ENCODE data around the gene DYNC2I2. TPM values are rescaled to one million over a fixed set of nuclear protein-coding genes. Genes with fewer than 3 reads are reported as not detected.

The DYNC2I2 gene
- total RNA-seq, 2 donors from 2014 or later = 87.8 to 119 TPM

DNA sequence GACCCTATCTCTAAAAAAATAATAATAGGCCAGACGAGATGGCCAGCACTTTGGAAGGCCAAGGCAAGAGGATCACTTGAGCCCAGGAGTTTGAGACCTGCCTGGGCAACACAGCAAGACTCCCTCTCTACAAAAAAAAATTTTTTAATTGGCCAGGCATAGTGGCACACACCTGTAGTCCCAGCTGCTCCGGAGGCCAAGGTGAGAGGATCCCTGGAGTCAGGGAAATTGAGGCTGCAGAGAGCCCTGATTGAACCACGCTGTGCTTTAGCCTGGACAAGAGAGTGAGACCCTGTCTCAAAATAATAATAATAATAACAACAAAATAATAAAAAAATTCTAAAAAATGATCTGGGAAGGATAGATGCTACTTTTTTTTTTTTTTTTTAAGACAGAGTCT is 1.1 kb upstream of the DYNC2I2 start:
- H3K4me3 ChIP-seq (ENCODE audit: low read length) = no peak overlapping the region
- no peak for DNase-seq
- Mint-ChIP-seq H3K27me3 (ENCODE audit: insufficient read depth) (no peaks in the 10 kb centered on the region), H3K4me3 (no peak overlapping the region), H3K4me1 (peaks cover 2% of the 10 kb centered on the region), H3K36me3 (ENCODE audit: low read depth) (peaks cover 9% of the 10 kb centered on the region), H3K9me3 (no peaks in the 10 kb centered on the region), H3K27ac (peak overlapping the region; percentile 100)
- H3K4me1 ChIP-seq (ENCODE audit: control insufficient read depth, insufficient read depth, low read length) = no peaks in the 10 kb centered on the region
- no peak overlapping the region for H3K9ac ChIP-seq (ENCODE audit: extremely low read depth, low read length, poor library complexity, severe bottlenecking)
- no peaks in the 10 kb centered on the region for H3K36me3 ChIP-seq (ENCODE audit: control insufficient read depth, insufficient read depth, low read length)
- no peaks in the 10 kb centered on the region for H3K27me3 ChIP-seq (ENCODE audit: control insufficient read depth, insufficient read depth, low read length, poor library complexity, severe bottlenecking)
- 95% methylated on average over 2 of the region's 3 CpGs; no CpG with 5 or more reads in 1 of the 2 experiments for WGBS, 2 experiments (ENCODE audit: insufficient coverage in 1 of 2, insufficient read length in 1 of 2)
- TF ChIP-seq, protein P1, sequence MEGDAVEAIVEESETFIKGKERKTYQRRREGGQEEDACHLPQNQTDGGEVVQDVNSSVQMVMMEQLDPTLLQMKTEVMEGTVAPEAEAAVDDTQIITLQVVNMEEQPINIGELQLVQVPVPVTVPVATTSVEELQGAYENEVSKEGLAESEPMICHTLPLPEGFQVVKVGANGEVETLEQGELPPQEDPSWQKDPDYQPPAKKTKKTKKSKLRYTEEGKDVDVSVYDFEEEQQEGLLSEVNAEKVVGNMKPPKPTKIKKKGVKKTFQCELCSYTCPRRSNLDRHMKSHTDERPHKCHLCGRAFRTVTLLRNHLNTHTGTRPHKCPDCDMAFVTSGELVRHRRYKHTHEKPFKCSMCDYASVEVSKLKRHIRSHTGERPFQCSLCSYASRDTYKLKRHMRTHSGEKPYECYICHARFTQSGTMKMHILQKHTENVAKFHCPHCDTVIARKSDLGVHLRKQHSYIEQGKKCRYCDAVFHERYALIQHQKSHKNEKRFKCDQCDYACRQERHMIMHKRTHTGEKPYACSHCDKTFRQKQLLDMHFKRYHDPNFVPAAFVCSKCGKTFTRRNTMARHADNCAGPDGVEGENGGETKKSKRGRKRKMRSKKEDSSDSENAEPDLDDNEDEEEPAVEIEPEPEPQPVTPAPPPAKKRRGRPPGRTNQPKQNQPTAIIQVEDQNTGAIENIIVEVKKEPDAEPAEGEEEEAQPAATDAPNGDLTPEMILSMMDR (conservative IDR thresholded peaks at IDR 0.05) = no peak
- no peak overlapping the region for H3K27ac ChIP-seq (ENCODE audit: low read depth, low read length)
- H3K9me3 ChIP-seq (ENCODE audit: control insufficient read depth, low read length) = no peaks in the 10 kb centered on the region

DNA sequence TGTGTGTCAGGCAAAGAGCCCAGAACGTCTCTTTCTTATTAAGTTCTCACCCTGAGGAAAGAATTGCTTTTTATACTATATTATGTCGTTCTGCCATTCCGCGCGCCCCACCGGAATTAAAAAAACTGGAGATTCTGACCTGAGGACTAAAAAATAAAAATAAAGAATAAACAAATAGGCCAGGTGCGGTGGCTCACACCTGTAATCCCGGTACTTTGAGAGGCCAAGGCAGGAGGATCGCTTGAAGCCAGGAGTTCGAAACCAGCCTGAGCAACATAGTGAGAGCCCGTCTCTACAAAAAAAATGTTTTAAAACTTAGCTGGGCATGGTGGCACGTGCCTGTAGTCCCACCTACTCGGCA is 677 bp upstream of the DYNC2I2 start:
- WGBS, 2 experiments (ENCODE audit: insufficient coverage in 1 of 2, insufficient read length in 1 of 2) = 90 to 94% methylated on average over 8 to 13 of the region's 13 CpGs
- H3K27me3 Mint-ChIP-seq (ENCODE audit: insufficient read depth) = no peaks in the 10 kb centered on the region
- H3K27ac Mint-ChIP-seq = peak overlapping the region; percentile 100
- Histone ChIP-seq H3K9me3 (ENCODE audit: control insufficient read depth, low read length) (no peaks in the 10 kb centered on the region), H3K27me3 (ENCODE audit: control insufficient read depth, insufficient read depth, low read length, poor library complexity, severe bottlenecking) (no peaks in the 10 kb centered on the region), H3K9ac (ENCODE audit: extremely low read depth, low read length, poor library complexity, severe bottlenecking) (peak overlapping the region; percentile 99), H3K27ac (ENCODE audit: low read depth, low read length) (peak overlapping the region; percentile 100), H3K4me1 (ENCODE audit: control insufficient read depth, insufficient read depth, low read length) (no peaks in the 10 kb centered on the region), H3K36me3 (ENCODE audit: control insufficient read depth, insufficient read depth, low read length) (no peaks in the 10 kb centered on the region), H3K4me3 (ENCODE audit: low read length) (peak overlapping the region; percentile 93)
- H3K4me1 Mint-ChIP-seq = peaks cover 2% of the 10 kb centered on the region
- DNase-seq = no peak
- TF ChIP-seq, protein P1 (conservative IDR thresholded peaks at IDR 0.05) = no peak
- H3K9me3 Mint-ChIP-seq = no peaks in the 10 kb centered on the region
- H3K4me3 Mint-ChIP-seq = peak overlapping the region; percentile 70
- peaks cover 9% of the 10 kb centered on the region for H3K36me3 Mint-ChIP-seq (ENCODE audit: low read depth)

DNA sequence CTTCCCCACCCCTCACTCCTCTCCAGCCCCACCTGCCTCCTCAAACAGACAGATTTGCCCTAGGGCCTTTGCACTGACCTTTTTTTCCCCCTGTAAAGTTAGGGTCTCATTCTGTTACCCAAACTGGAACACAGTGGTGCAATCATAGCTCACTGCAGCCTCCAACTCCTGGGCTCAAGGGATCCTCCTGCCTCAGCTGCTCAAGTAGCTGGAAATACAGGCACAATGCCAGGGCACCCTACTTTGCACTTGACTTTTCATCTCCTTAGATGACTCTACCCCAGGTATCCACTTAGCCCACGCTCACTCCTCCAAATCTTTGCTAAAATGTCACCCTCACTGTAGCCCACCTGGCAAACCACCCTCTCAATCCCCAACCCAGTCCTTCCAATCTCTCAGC is 2.2 kb downstream of the DYNC2I2 start:
- TF ChIP-seq, protein P1 (conservative IDR thresholded peaks at IDR 0.05) = no peak
- H3K9me3 Mint-ChIP-seq = no peaks in the 10 kb centered on the region
- Histone ChIP-seq H3K27me3 (ENCODE audit: control insufficient read depth, insufficient read depth, low read length, poor library complexity, severe bottlenecking) (no peaks in the 10 kb centered on the region), H3K27ac (ENCODE audit: low read depth, low read length) (no peak overlapping the region), H3K4me3 (ENCODE audit: low read length) (no peak overlapping the region), H3K36me3 (ENCODE audit: control insufficient read depth, insufficient read depth, low read length) (no peaks in the 10 kb centered on the region), H3K9ac (ENCODE audit: extremely low read depth, low read length, poor library complexity, severe bottlenecking) (no peak overlapping the region), H3K9me3 (ENCODE audit: control insufficient read depth, low read length) (no peaks in the 10 kb centered on the region), H3K4me1 (ENCODE audit: control insufficient read depth, insufficient read depth, low read length) (no peaks in the 10 kb centered on the region)
- no peak for DNase-seq
- H3K27me3 Mint-ChIP-seq (ENCODE audit: insufficient read depth) = no peaks in the 10 kb centered on the region
- 91 to 94% methylated on average over 1 of the region's 1 CpG for WGBS, 2 experiments (ENCODE audit: insufficient coverage in 1 of 2, insufficient read length in 1 of 2)
- H3K4me1 Mint-ChIP-seq = peaks cover 2% of the 10 kb centered on the region
- peak overlapping the region; percentile 24 for H3K27ac Mint-ChIP-seq
- peak overlapping the region; percentile 70 for H3K4me3 Mint-ChIP-seq
- peaks cover 11% of the 10 kb centered on the region for H3K36me3 Mint-ChIP-seq (ENCODE audit: low read depth)

Data from endodermal cell (in vitro differentiated cells).